Measurements from ENCODE around the gene PRAMEF18. TPM values are rescaled to one million over a fixed set of nuclear protein-coding genes. Genes with fewer than 3 reads are reported as not detected.
"Not testable (repeated sequence)": the region's sequence is repeated elsewhere in the genome, so short reads cannot be mapped to it uniquely, and the experiment has no call there.

The PRAMEF18 gene
- total and polyA plus RNA-seq, 2 experiments from 2014 or later = not detected

DNA sequence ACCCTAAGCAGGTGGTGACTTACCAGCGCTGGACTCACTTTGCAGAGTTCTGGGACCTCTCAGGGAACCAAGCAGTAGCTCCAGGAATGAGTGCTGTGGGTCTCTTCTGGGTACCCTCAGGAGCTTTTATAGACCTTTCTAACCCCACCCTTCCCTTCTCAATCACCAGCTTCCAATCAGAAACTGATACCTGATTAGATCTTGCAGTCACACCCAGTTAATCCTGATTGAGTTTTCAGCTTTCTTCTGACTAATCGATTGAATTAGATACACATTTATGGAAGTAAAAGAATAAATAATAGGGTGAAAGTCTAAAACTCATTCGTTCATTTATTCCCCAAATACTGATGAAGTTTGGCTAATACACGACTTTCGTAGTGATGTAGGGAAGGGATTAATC, 24.6 kb downstream of the PRAMEF18 start, which contains the start of gene PRAMEF13:
PRAMEF13 (minus strand) TSS at position 101 of the 400 bp plus-strand sequence. CDS start 1,820 bp downstream, outside the sequence.
- H3K79me2 ChIP-seq (replicated peaks; ENCODE audit: insufficient read depth); ATAC-seq; H3K27ac Mint-ChIP-seq; H3K27me3 ChIP-seq (ENCODE audit: insufficient read depth); H4K20me1 ChIP-seq (replicated peaks; ENCODE audit: insufficient read depth); H3K9me3 Mint-ChIP-seq; DNase-seq (ENCODE audit: low spot score); H3K4me3 ChIP-seq; H3K27ac ChIP-seq (ENCODE audit: low read depth); H3K4me1 ChIP-seq (ENCODE audit: insufficient read depth); H3K4me3 Mint-ChIP-seq; H3K9me2 ChIP-seq (ENCODE audit: insufficient read depth); H3F3A ChIP-seq (replicated peaks; ENCODE audit: low read depth); H2AFZ ChIP-seq; H3K36me3 Mint-ChIP-seq (ENCODE audit: low read depth); H3K27me3 Mint-ChIP-seq (ENCODE audit: insufficient read depth, low read depth, poor library complexity); H3K4me1 Mint-ChIP-seq; H3K4me2 ChIP-seq; H3K36me3 ChIP-seq (ENCODE audit: insufficient read depth): not testable (repeated sequence)

Other genes with a start within 250 kb of the PRAMEF18 start
- not detected in 2 replicates for gene PRAMEF27, start 169.6 kb downstream of the PRAMEF18 start, total RNA-seq (2014; rRNA removed; shearing (Covaris generic))
- not detected in 2 replicates for gene PRAMEF27, start 169.6 kb downstream of the PRAMEF18 start, polyA plus RNA-seq (2016; fragmentation: Nextera tagmentation; extraction: Ambion mirVana)
- not detected in 2 replicates for gene HNRNPCL3, start 165.4 kb downstream of the PRAMEF18 start, total RNA-seq (2014; rRNA removed; shearing (Covaris generic))
- gene HNRNPCL3, start 165.4 kb downstream of the PRAMEF18 start, polyA plus RNA-seq (2016; fragmentation: Nextera tagmentation; extraction: Ambion mirVana) = not detected in 2 replicates
- gene PRAMEF25, start 155.4 kb downstream of the PRAMEF18 start, total RNA-seq (2014; rRNA removed; shearing (Covaris generic)) = not detected in 2 replicates
- not detected in 2 replicates for gene PRAMEF25, start 155.4 kb downstream of the PRAMEF18 start, polyA plus RNA-seq (2016; fragmentation: Nextera tagmentation; extraction: Ambion mirVana)
- not detected in 2 replicates for gene HNRNPCL2, start 109.3 kb downstream of the PRAMEF18 start, total RNA-seq (2014; rRNA removed; shearing (Covaris generic))
- gene HNRNPCL2, start 109.3 kb downstream of the PRAMEF18 start, polyA plus RNA-seq (2016; fragmentation: Nextera tagmentation; extraction: Ambion mirVana) = not detected in 2 replicates
- not detected in 2 replicates for gene PRAMEF26, start 70.1 kb downstream of the PRAMEF18 start, total RNA-seq (2014; rRNA removed; shearing (Covaris generic))
- not detected in 2 replicates for gene PRAMEF26, start 70.1 kb downstream of the PRAMEF18 start, polyA plus RNA-seq (2016; fragmentation: Nextera tagmentation; extraction: Ambion mirVana)
- not detected in 2 replicates for gene HNRNPCL4, start 60.5 kb downstream of the PRAMEF18 start, total RNA-seq (2014; rRNA removed; shearing (Covaris generic))
- gene HNRNPCL4, start 60.5 kb downstream of the PRAMEF18 start, polyA plus RNA-seq (2016; fragmentation: Nextera tagmentation; extraction: Ambion mirVana) = not detected in 2 replicates
- not detected in 2 replicates for gene PRAMEF9, start 54.3 kb downstream of the PRAMEF18 start, total RNA-seq (2014; rRNA removed; shearing (Covaris generic))
- not detected in 2 replicates for gene PRAMEF9, start 54.3 kb downstream of the PRAMEF18 start, polyA plus RNA-seq (2016; fragmentation: Nextera tagmentation; extraction: Ambion mirVana)
- gene PRAMEF13, start 24.7 kb downstream of the PRAMEF18 start, total RNA-seq (2014; rRNA removed; shearing (Covaris generic)) = not detected in 2 replicates
- gene PRAMEF13, start 24.7 kb downstream of the PRAMEF18 start, polyA plus RNA-seq (2016; fragmentation: Nextera tagmentation; extraction: Ambion mirVana) = not detected in 2 replicates
- not detected in 2 replicates for gene PRAMEF5, start 28.0 kb upstream of the PRAMEF18 start, total RNA-seq (2014; rRNA removed; shearing (Covaris generic))
- gene PRAMEF5, start 28.0 kb upstream of the PRAMEF18 start, polyA plus RNA-seq (2016; fragmentation: Nextera tagmentation; extraction: Ambion mirVana) = not detected in 2 replicates
- not detected in 2 replicates for gene PRAMEF8, start 59.0 kb upstream of the PRAMEF18 start, total RNA-seq (2014; rRNA removed; shearing (Covaris generic))
- gene PRAMEF8, start 59.0 kb upstream of the PRAMEF18 start, polyA plus RNA-seq (2016; fragmentation: Nextera tagmentation; extraction: Ambion mirVana) = not detected in 2 replicates
- gene PRAMEF33, start 77.4 kb upstream of the PRAMEF18 start, total RNA-seq (2014; rRNA removed; shearing (Covaris generic)) = not detected in 2 replicates
- gene PRAMEF33, start 77.4 kb upstream of the PRAMEF18 start, polyA plus RNA-seq (2016; fragmentation: Nextera tagmentation; extraction: Ambion mirVana) = not detected in 2 replicates
- not detected in 2 replicates for gene PRAMEF15, start 89.4 kb upstream of the PRAMEF18 start, total RNA-seq (2014; rRNA removed; shearing (Covaris generic))
- not detected in 2 replicates for gene PRAMEF15, start 89.4 kb upstream of the PRAMEF18 start, polyA plus RNA-seq (2016; fragmentation: Nextera tagmentation; extraction: Ambion mirVana)
- gene PRAMEF14, start 121.0 kb upstream of the PRAMEF18 start, total RNA-seq (2014; rRNA removed; shearing (Covaris generic)) = not detected in 2 replicates
- gene PRAMEF14, start 121.0 kb upstream of the PRAMEF18 start, polyA plus RNA-seq (2016; fragmentation: Nextera tagmentation; extraction: Ambion mirVana) = not detected in 2 replicates
- gene PRAMEF19, start 145.8 kb upstream of the PRAMEF18 start, total RNA-seq (2014; rRNA removed; shearing (Covaris generic)) = not detected in 2 replicates
- gene PRAMEF19, start 145.8 kb upstream of the PRAMEF18 start, polyA plus RNA-seq (2016; fragmentation: Nextera tagmentation; extraction: Ambion mirVana) = not detected in 2 replicates
- not detected in 2 replicates for gene PRAMEF17, start 163.5 kb upstream of the PRAMEF18 start, total RNA-seq (2014; rRNA removed; shearing (Covaris generic))
- gene PRAMEF17, start 163.5 kb upstream of the PRAMEF18 start, polyA plus RNA-seq (2016; fragmentation: Nextera tagmentation; extraction: Ambion mirVana) = not detected in 2 replicates
- not detected in 2 replicates for gene PRAMEF20, start 184.3 kb upstream of the PRAMEF18 start, total RNA-seq (2014; rRNA removed; shearing (Covaris generic))
- not detected in 2 replicates for gene PRAMEF20, start 184.3 kb upstream of the PRAMEF18 start, polyA plus RNA-seq (2016; fragmentation: Nextera tagmentation; extraction: Ambion mirVana)

Data from GM23338 (cell line).